Vagina (tissue), 2 donors: Measurements from ENCODE around the gene KIF24.

Source experiments
- POLR2A ChIP-seq, 2 donors: fragments of 450-650 bp; IDR thresholded peaks; one replicate each; pipeline ENCODE4 v1.6.1; 2017; ENCODE audit warnings: antibody characterized with exemption in 2 of 2, mild to moderate bottlenecking in 2 of 2, moderate library complexity in 2 of 2
- TF ChIP-seq, protein P1 (sequence below), 3 experiments: fragments of 450-650 bp in 2 of 3; fragments of 200-600 bp in 1 of 3; sonication (generic) in 1 of 3; IDR thresholded peaks; one replicate each; pipeline ENCODE4 v1.5.1; 2017 to 2019; ENCODE audit warnings: antibody characterized with exemption in 3 of 3, mild to moderate bottlenecking in 2 of 3, moderate library complexity in 2 of 3

- TF ChIP-seq, protein P1, sequence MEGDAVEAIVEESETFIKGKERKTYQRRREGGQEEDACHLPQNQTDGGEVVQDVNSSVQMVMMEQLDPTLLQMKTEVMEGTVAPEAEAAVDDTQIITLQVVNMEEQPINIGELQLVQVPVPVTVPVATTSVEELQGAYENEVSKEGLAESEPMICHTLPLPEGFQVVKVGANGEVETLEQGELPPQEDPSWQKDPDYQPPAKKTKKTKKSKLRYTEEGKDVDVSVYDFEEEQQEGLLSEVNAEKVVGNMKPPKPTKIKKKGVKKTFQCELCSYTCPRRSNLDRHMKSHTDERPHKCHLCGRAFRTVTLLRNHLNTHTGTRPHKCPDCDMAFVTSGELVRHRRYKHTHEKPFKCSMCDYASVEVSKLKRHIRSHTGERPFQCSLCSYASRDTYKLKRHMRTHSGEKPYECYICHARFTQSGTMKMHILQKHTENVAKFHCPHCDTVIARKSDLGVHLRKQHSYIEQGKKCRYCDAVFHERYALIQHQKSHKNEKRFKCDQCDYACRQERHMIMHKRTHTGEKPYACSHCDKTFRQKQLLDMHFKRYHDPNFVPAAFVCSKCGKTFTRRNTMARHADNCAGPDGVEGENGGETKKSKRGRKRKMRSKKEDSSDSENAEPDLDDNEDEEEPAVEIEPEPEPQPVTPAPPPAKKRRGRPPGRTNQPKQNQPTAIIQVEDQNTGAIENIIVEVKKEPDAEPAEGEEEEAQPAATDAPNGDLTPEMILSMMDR (IDR thresholded peaks at IDR 0.05), result no peak
- TF ChIP-seq POLR2A (IDR thresholded peaks at IDR 0.05), result no peak
These were observed 9.8 kb upstream of the KIF24 start for GRCh38 chr9:34338665-34339385.
